ENCODE measurements around the gene SLC7A8. TPM values are rescaled to one million over a fixed set of nuclear protein-coding genes. Genes with fewer than 3 reads are reported as not detected.

SLC7A8 gene
- total RNA-seq, 3 donors from 2014 or later (not counting 1 experiment from before 2014, with no cell fraction given): 0.42 to 1.2 (median 1.0) TPM

GRCh38 chr14:23114669-23115038 lies 68.8 kb downstream of the SLC7A8 start:
- H3K9me3 ChIP-seq (ENCODE audit: control insufficient read depth, insufficient read depth, low read length): no peaks in the 10 kb centered on the region
- no peak for DNase-seq
- H3K4me3 ChIP-seq (ENCODE audit: low read length): no peak overlapping the region
- no peak overlapping the region for H3K27ac ChIP-seq (ENCODE audit: low read length)
- Mint-ChIP-seq H3K4me3 (no peak overlapping the region), H3K36me3 (no peaks in the 10 kb centered on the region), H3K27me3 (ENCODE audit: low read depth in 2 of 2) (peaks cover 0 to 10% of the 10 kb centered on the region in 2 donors), H3K4me1 (no peaks in the 10 kb centered on the region), H3K9me3 (no peaks in the 10 kb centered on the region), H3K27ac (no peak overlapping the region)
- WGBS (ENCODE audit: insufficient coverage): 56% methylated on average over 2 of the region's 4 CpGs
- intact Hi-C loops (cut with micrococcal nuclease): no loop called here
- H3K36me3 ChIP-seq (ENCODE audit: control insufficient read depth, insufficient read depth, low read length): no peaks in the 10 kb centered on the region
- ATAC-seq: no peak
- no peak for TF ChIP-seq CTCF (IDR thresholded peaks at IDR 0.05)
- H3K4me1 ChIP-seq (ENCODE audit: control insufficient read depth, insufficient read depth, low read length): peaks cover 11% of the 10 kb centered on the region
- no peaks in the 10 kb centered on the region for H3K27me3 ChIP-seq (ENCODE audit: control insufficient read depth, insufficient read depth, low read length)

- H3K4me3 Mint-ChIP-seq: no peak overlapping the region
- no peaks in the 10 kb centered on the region for H3K36me3 ChIP-seq (ENCODE audit: control insufficient read depth, insufficient read depth, low read length)
- DNase-seq (no peak), ATAC-seq (no peak)
- peaks cover 0 to 10% of the 10 kb centered on the region in 2 donors for H3K27me3 Mint-ChIP-seq (ENCODE audit: low read depth in 2 of 2)
- H3K27me3 ChIP-seq (ENCODE audit: control insufficient read depth, insufficient read depth, low read length): no peaks in the 10 kb centered on the region
- no peak overlapping the region for H3K4me3 ChIP-seq (ENCODE audit: low read length)
- H3K4me1 ChIP-seq (ENCODE audit: control insufficient read depth, insufficient read depth, low read length): peaks cover 6% of the 10 kb centered on the region
- 91% methylated on average over 5 of the region's 5 CpGs for WGBS (ENCODE audit: insufficient coverage)
- no peaks in the 10 kb centered on the region for H3K9me3 ChIP-seq (ENCODE audit: control insufficient read depth, insufficient read depth, low read length)
- no peaks in the 10 kb centered on the region for H3K9me3 Mint-ChIP-seq
- intact Hi-C loops (cut with micrococcal nuclease): no loop called here
- no peak for TF ChIP-seq CTCF (IDR thresholded peaks at IDR 0.05)
- H3K27ac Mint-ChIP-seq: no peak overlapping the region
- H3K4me1 Mint-ChIP-seq: no peaks in the 10 kb centered on the region
- no peaks in the 10 kb centered on the region for H3K36me3 Mint-ChIP-seq
- no peak overlapping the region for H3K27ac ChIP-seq (ENCODE audit: low read length)
Measured at GRCh38 chr14:23114120-23114458, 69.4 kb downstream of the SLC7A8 start.

- Mint-ChIP-seq H3K4me1 (no peaks in the 10 kb centered on the region), H3K9me3 (no peaks in the 10 kb centered on the region), H3K27me3 (ENCODE audit: low read depth in 2 of 2) (peaks cover 0 to 10% of the 10 kb centered on the region in 2 donors), H3K4me3 (no peak overlapping the region), H3K36me3 (no peaks in the 10 kb centered on the region), H3K27ac (no peak overlapping the region)
- H3K4me3 ChIP-seq (ENCODE audit: low read length): no peak overlapping the region
- intact Hi-C loops (cut with micrococcal nuclease): no loop called here
- peaks cover under 1% of the 10 kb centered on the region for H3K4me1 ChIP-seq (ENCODE audit: control insufficient read depth, insufficient read depth, low read length)
- no peaks in the 10 kb centered on the region for H3K27me3 ChIP-seq (ENCODE audit: control insufficient read depth, insufficient read depth, low read length)
- WGBS (ENCODE audit: insufficient coverage): 82% methylated on average over 4 of the region's 10 CpGs
- H3K27ac ChIP-seq (ENCODE audit: low read length): no peak overlapping the region
- ATAC-seq (no peak), DNase-seq (no peak)
- no peaks in the 10 kb centered on the region for H3K9me3 ChIP-seq (ENCODE audit: control insufficient read depth, insufficient read depth, low read length)
- TF ChIP-seq CTCF (IDR thresholded peaks at IDR 0.05): no peak
- no peaks in the 10 kb centered on the region for H3K36me3 ChIP-seq (ENCODE audit: control insufficient read depth, insufficient read depth, low read length)
Measured at GRCh38 chr14:23113431-23114119, 69.9 kb downstream of the SLC7A8 start.

All from natural killer cell (primary cell).